Ishikawa (cell line): ENCODE measurements around the gene RAPGEF3.

ENCODE experiments used
- CEBPB ChIP-seq: IDR thresholded peaks from 2 replicates; pipeline ENCODE4 v1.6.1; 2012
- CREB1 ChIP-seq: IDR thresholded peaks from 2 replicates; pipeline ENCODE4 v1.6.1; 2012; ENCODE audit warnings: low read depth
- EGR1 ChIP-seq: IDR thresholded peaks from 2 replicates; pipeline ENCODE4 v1.6.1; 2012
- EP300 ChIP-seq: IDR thresholded peaks from 2 replicates; pipeline ENCODE4 v1.6.1; 2012; ENCODE audit warnings: borderline replicate concordance
- FOXM1 ChIP-seq: IDR thresholded peaks from 2 replicates; pipeline ENCODE4 v1.6.1; 2012; ENCODE audit warnings: low read depth, borderline replicate concordance
- NFIC ChIP-seq: IDR thresholded peaks from 2 replicates; pipeline ENCODE4 v1.6.1; 2012
- RAD21 ChIP-seq: IDR thresholded peaks from 2 replicates; pipeline ENCODE4 v1.6.1; 2012; ENCODE audit warnings: low read depth
- TAF1 ChIP-seq: IDR thresholded peaks from 2 replicates; pipeline ENCODE4 v1.6.1; 2012; ENCODE audit warnings: low read depth, mild to moderate bottlenecking
- TCF12 ChIP-seq: IDR thresholded peaks from 2 replicates; pipeline ENCODE4 v1.6.1; 2012; ENCODE audit warnings: low read depth
- TEAD4 ChIP-seq: IDR thresholded peaks from 2 replicates; pipeline ENCODE4 v1.6.1; 2012
- YY1 ChIP-seq: IDR thresholded peaks from 2 replicates; pipeline ENCODE4 v1.6.1; 2012; ENCODE audit warnings: low read depth
- ZBTB7A ChIP-seq: IDR thresholded peaks from 2 replicates; pipeline ENCODE4 v1.6.1; 2012; ENCODE audit warnings: low read depth
- TF ChIP-seq, protein P1 (sequence below): IDR thresholded peaks from 2 replicates; pipeline ENCODE4 v1.6.1; 2012
- TF ChIP-seq, protein P2 (sequence below): IDR thresholded peaks from 2 replicates; pipeline ENCODE4 v1.6.1; 2012
- TF ChIP-seq, protein P3 (sequence below): IDR thresholded peaks from 2 replicates; pipeline ENCODE4 v1.6.1; 2012; ENCODE audit warnings: low read depth, mild to moderate bottlenecking

Gene RAPGEF3

DNA sequence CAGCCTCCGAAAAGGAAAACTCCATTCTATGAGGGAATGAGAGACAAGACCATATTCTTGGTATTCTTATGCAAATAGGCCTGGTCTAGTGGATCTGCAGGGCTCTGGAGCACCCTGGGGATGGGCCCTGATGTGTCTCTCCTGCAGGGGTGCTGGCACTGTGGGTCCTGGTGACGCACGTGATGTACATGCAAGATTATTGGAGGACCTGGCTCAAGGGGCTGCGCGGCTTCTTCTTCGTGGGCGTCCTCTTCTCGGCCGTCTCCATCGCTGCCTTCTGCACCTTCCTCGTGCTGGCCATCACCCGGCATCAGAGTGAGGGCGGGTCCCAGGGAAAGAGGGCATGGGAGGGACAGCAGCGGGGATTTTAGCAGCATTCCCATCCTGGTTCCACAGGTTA is 20.2 kb upstream of the RAPGEF3 start:
- TF ChIP-seq TCF12 (no peak), TAF1 (no peak), YY1 (no peak), FOXM1 (no peak), ZBTB7A (no peak), NFIC (no peak), CEBPB (no peak), CREB1 (no peak), TEAD4 (no peak), RAD21 (no peak), EP300 (no peak; the same call in 1 of the 2 replicates), EGR1 (no peak)
- TF ChIP-seq, protein P1, sequence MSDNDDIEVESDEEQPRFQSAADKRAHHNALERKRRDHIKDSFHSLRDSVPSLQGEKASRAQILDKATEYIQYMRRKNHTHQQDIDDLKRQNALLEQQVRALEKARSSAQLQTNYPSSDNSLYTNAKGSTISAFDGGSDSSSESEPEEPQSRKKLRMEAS = no peak
- TF ChIP-seq, protein P2, sequence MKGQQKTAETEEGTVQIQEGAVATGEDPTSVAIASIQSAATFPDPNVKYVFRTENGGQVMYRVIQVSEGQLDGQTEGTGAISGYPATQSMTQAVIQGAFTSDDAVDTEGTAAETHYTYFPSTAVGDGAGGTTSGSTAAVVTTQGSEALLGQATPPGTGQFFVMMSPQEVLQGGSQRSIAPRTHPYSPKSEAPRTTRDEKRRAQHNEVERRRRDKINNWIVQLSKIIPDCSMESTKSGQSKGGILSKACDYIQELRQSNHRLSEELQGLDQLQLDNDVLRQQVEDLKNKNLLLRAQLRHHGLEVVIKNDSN = no peak
- TF ChIP-seq, protein P3, sequence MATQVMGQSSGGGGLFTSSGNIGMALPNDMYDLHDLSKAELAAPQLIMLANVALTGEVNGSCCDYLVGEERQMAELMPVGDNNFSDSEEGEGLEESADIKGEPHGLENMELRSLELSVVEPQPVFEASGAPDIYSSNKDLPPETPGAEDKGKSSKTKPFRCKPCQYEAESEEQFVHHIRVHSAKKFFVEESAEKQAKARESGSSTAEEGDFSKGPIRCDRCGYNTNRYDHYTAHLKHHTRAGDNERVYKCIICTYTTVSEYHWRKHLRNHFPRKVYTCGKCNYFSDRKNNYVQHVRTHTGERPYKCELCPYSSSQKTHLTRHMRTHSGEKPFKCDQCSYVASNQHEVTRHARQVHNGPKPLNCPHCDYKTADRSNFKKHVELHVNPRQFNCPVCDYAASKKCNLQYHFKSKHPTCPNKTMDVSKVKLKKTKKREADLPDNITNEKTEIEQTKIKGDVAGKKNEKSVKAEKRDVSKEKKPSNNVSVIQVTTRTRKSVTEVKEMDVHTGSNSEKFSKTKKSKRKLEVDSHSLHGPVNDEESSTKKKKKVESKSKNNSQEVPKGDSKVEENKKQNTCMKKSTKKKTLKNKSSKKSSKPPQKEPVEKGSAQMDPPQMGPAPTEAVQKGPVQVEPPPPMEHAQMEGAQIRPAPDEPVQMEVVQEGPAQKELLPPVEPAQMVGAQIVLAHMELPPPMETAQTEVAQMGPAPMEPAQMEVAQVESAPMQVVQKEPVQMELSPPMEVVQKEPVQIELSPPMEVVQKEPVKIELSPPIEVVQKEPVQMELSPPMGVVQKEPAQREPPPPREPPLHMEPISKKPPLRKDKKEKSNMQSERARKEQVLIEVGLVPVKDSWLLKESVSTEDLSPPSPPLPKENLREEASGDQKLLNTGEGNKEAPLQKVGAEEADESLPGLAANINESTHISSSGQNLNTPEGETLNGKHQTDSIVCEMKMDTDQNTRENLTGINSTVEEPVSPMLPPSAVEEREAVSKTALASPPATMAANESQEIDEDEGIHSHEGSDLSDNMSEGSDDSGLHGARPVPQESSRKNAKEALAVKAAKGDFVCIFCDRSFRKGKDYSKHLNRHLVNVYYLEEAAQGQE = no peak

DNA sequence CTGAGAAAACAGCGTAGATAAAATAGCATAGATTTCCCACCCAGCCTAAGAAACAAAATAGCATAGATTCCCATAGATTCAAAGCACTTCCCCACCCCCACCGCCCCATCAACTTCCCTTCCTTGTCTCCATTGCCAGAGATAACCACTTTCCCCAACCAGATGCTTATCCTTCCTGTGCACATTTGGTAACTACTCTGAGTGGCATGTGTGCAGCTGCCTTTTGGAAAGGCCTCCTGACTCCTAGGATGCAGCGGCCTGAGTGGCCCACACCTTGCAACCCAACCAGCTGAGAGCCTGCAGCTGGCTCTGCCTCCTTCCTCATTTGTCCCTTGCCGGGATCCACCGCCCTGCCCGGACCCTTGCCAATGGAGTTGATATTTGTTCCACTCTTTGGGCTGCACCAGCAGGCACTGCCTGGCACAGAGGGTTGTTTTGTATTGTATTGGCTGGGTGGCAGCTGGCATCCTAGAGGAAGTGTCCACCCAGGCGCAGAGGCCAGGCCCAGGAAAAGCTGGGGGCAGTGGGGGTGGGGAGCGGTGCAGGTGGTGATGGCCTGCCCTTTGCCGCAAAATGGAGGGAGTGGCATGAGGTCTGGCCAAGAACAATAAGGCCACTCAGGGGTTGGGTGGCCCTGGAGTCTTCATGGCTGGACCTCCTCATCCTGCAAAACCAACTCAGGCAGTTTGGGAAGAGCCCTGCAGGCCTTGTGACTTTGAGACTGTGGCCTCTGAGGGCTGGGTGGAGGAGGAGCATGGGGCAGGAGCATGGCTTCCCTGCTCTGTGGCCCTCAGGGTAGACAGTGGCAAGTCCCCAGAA is 19.3 kb upstream of the RAPGEF3 start:
- TF ChIP-seq, protein P2 = peak; percentile 16; the same call in 1 of the 2 replicates
- no peak; the same call in 1 of the 2 replicates for TF ChIP-seq RAD21
- no peak for TF ChIP-seq FOXM1
- peak; percentile 31; the same call in 1 of the 2 replicates for TF ChIP-seq EGR1
- TF ChIP-seq ZBTB7A = 0 out of 2 replicates have a peak, but pooled peaks have one; percentile 59
- peak; percentile 64 for TF ChIP-seq EP300
- peak; percentile 39 for TF ChIP-seq TEAD4
- peak; percentile 57 for TF ChIP-seq NFIC
- peak; percentile 71; the same call in 1 of the 2 replicates for TF ChIP-seq TCF12
- TF ChIP-seq, protein P1 = peak; percentile 55
- TF ChIP-seq, protein P3 = no peak
- TF ChIP-seq CREB1 = no peak

DNA sequence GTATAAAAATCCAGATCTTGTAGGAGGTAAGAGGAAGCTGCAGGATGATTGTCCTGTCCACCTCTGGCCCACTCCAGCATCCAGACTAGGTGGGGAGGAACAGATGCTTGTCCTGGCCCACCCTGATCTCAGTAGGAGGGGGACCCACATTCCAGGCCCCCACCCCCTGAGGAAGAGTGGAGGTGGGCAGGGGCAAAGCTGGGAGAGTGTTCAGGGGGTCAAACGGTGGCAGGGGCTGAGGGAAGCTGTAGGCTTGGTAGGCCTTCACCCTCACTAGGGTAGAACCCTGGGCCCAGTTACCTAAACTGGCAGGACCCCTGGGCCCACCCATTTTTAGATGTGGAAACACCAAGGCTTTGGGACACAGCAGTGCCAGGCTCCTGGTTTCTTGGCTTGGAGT is 18.5 kb upstream of the RAPGEF3 start:
- TF ChIP-seq ZBTB7A (peak; percentile 68), TEAD4 (peak; percentile 10; the same call in 1 of the 2 replicates), FOXM1 (no peak)

DNA sequence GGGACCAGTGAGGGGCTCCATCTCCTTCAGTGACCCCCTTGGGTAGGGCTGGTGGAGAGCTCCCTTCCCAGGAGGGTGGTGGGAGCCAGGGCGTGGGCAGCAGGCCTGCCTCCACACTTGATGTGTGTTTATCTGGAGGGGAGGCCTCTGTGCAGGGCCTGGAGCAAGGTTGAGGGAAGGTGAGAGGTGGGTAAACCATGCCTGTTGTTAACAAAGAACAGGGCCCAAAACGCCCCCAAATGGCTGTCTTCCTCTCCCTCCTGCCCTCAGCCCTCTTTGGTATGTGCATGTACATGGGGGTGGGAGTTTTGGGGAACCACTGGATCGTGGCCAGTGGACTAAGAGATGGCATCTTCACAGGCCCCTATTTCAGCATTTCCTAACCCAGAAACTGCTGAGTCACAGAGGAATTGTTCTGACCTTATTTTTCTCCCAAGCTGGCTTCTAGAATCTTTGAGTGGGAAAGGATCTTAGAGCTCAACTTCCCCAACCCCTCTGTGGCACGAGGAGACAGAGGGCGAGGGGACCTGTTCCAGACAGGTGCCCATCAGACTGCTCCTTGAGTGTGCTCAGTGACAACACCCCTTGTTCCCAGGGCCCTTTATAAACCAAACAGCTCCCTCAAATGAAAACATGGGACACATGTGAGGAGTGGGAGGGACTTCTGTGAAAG is 17.9 kb upstream of the RAPGEF3 start:
- TF ChIP-seq ZBTB7A (no peak; the same call in 1 of the 2 replicates), RAD21 (no peak)
- TF ChIP-seq, protein P2 = no peak
- TF ChIP-seq, protein P1 = no peak; the same call in 1 of the 2 replicates
